Astrocyte of the spinal cord (primary cell): ENCODE data around the gene VASP.

Experiments
- DNase-seq: peaks from one replicate; pipeline ENCODE4 v3.0.0; 2011; ENCODE audit warnings: low read depth, low spot score
- H3K4me3 ChIP-seq: 2 replicates; pipeline ENCODE4 v1.5.1; 2011; ENCODE audit warnings: low read depth, mild to moderate bottlenecking, low read length, moderate library complexity
- in situ Hi-C: cut with HindIII; loops from 2 replicates; pipeline ENCODE4 v1.10.0; 2017; ENCODE audit warnings: low sequenced_read_pairs
- TF ChIP-seq, protein P1 (sequence below): IDR thresholded peaks from 2 replicates; pipeline ENCODE4 v1.5.1; 2012; ENCODE audit warnings: low read depth, mild to moderate bottlenecking, low read length, inconsistent platforms

VASP gene

DNA sequence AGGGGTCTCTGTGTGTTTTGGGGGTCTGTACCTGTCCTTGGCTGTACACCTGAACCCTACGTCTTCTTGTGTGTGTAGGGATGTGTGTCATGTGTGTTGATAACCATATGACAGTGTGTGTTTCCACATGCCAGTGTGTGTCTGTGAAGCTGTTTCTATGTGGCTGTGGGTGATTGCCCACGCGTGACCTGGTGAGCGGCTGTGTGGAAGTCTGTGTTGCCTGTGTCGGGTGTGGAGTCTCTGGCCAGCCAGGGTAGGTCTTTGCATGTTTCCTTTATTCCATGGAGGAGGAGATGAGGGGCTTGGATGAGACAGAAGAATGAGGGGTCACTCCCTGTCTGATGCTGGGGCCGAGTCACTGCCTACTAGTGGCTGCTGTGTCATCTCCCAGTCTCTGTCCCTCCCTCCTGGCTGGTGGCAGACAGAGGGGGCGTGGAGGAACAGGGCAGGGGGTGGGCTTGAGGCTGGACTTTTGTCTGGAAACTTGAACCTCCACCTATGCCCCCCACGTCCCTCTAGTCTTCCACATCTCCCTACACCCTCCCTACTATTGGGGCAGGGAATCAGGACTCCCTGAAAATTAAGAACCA is 42.3 kb upstream of the VASP start:
- no peak for DNase-seq
- no peak overlapping the region for H3K4me3 ChIP-seq
- TF ChIP-seq, protein P1, sequence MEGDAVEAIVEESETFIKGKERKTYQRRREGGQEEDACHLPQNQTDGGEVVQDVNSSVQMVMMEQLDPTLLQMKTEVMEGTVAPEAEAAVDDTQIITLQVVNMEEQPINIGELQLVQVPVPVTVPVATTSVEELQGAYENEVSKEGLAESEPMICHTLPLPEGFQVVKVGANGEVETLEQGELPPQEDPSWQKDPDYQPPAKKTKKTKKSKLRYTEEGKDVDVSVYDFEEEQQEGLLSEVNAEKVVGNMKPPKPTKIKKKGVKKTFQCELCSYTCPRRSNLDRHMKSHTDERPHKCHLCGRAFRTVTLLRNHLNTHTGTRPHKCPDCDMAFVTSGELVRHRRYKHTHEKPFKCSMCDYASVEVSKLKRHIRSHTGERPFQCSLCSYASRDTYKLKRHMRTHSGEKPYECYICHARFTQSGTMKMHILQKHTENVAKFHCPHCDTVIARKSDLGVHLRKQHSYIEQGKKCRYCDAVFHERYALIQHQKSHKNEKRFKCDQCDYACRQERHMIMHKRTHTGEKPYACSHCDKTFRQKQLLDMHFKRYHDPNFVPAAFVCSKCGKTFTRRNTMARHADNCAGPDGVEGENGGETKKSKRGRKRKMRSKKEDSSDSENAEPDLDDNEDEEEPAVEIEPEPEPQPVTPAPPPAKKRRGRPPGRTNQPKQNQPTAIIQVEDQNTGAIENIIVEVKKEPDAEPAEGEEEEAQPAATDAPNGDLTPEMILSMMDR, result no peak
- in situ Hi-C loops, result no loop called here

DNA sequence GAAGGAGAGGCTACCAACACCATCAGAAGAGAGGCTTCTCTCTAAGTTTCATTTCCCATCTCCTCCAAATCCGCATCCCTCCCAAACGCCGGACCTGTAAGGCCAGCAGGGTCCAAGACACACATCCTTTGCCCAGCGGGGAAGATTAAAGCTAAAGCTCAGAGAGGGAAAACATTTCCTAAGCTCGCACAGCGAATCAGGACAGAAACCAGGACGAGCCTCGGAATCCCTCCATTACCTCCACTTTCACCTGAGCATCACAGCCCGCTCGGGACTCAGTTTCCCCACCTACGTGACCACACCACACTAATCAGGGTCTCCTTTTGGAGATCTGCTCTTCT is 40.2 kb upstream of the VASP start:
- in situ Hi-C loops, result no loop called here
- no peak for DNase-seq
- TF ChIP-seq, protein P1, result no peak
- H3K4me3 ChIP-seq, result peak overlapping the region; percentile 85

DNA sequence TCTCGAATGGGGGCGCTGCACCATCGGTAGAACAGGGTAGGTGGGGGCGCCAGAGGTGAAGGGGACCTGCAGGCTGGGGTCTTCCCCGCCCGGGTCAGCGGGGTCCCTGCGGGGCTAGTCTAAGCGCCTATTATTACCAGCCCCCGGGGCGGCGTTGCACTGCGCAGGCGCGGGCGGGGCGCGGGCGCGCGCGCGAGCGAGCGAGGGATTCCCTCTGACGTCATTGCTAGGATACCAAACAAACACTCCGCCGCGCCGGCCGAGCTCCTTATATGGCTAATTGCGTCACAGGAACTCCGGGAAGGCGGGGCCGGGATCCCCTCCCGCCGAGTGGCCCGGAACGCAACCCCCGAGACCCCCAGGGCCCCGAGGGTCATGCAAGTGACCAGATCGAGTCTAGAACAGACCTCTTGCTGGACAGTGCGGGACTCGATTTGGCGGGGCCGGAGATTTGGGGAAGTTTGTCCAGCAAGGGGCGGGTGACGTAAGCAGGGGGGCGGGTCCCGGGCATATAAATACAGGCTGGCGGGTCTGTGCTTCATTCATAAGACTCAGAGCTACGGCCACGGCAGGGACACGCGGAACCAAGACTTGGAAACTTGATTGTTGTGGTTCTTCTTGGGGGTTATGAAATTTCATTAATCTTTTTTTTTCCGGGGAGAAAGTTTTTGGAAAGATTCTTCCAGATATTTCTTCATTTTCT is 39.7 kb upstream of the VASP start, which contains the start of gene FOSB:
Gene FOSB, plus strand, starts transcription at position 541 of the 703 bp plus-strand sequence. CDS start 591 bp downstream, outside the sequence.
- in situ Hi-C loops, result no loop called here
- TF ChIP-seq, protein P1, result peak; percentile 16
- H3K4me3 ChIP-seq, result peak within 1 kb of the TSS; percentile 85
- DNase-seq, result peak; percentile 95

DNA sequence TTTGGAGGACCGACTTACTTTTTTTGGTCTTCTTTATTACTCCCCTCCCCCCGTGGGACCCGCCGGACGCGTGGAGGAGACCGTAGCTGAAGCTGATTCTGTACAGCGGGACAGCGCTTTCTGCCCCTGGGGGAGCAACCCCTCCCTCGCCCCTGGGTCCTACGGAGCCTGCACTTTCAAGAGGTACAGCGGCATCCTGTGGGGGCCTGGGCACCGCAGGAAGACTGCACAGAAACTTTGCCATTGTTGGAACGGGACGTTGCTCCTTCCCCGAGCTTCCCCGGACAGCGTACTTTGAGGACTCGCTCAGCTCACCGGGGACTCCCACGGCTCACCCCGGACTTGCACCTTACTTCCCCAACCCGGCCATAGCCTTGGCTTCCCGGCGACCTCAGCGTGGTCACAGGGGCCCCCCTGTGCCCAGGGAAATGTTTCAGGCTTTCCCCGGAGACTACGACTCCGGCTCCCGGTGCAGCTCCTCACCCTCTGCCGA is 39.1 kb upstream of the VASP start:
- TF ChIP-seq, protein P1, result no peak
- in situ Hi-C loops, result no loop called here
- peak overlapping the region; percentile 85 for H3K4me3 ChIP-seq
- DNase-seq, result no peak

DNA sequence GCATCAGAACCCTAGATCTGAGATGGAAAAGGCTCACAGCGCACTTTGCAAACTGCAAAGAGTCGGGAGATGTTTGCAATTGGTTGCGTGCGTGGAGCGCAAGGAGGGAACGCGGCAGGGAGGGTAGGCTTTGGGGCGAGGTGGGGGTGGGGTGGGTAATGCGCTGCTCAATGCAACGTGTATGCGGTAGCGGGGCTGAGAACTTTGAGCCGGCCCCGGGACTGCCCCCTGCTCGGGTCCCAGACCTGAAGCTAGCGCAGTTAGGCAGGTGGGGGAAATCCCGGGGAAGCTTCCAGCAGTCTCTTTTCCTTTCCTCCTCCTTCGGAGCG is 38.5 kb upstream of the VASP start:
- TF ChIP-seq, protein P1, result no peak
- in situ Hi-C loops, result no loop called here
- H3K4me3 ChIP-seq, result peak overlapping the region; percentile 85
- no peak for DNase-seq

DNA sequence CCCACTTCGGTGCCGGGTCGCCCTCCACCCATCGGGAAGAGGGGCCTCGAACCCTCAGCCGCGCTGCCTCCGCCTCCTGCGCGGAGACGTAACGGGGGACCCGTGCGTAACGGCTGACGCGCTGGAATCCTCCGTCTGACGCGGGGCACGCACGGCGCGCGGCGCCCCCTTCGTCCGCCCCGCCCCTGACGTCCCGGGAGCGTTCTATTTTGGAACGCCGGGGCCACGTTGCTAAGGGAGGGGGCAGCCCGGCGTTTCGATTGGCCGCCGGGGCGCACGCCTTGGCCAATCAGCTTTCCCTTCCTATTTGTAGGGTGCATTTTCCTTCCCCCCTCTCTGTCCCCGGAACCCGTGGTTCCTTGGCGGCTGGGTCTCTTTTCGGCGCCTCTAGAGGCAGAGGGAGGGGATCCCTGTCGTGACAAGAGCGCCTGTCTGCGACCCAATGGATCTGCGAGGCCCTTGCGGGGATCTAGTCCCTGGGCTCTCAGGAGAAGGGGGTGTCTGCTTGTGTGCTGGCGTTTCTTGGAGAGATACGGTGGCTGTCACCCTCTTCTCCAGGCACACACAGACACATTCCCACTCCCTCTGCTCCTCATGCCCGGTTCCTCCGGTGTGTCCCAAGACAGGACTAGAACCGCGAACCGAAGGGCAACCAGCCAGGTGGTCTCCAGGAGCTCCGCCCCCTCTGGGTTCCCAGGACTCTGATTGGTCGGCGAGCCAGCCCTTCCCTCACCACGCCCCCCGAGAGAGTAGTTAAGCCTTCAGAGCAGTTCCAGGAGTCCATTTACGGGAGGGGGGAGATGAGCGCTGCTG is 37.9 kb upstream of the VASP start:
- in situ Hi-C loops, result no loop called here
- peak; percentile 96 for DNase-seq
- TF ChIP-seq, protein P1, result no peak
- peak overlapping the region; percentile 85 for H3K4me3 ChIP-seq
